ENCODE measurements around the gene DDAH1. TPM values are rescaled to one million over a fixed set of nuclear protein-coding genes. Genes with fewer than 3 reads are reported as not detected.

The DDAH1 gene
- total RNA-seq, 1 experiment from 2014 or later, result 0.15 TPM

GRCh38 chr1:85406081-85406480 is 58.9 kb downstream of the DDAH1 start:
- no peaks in the 10 kb centered on the region for H3K9me2 ChIP-seq (replicated peaks; ENCODE audit: insufficient read depth, low read length)
- H3K27ac ChIP-seq (ENCODE audit: low read length), result no peak overlapping the region
- DNase-seq, result peak; percentile 1
- no peaks in the 10 kb centered on the region for H3K4me1 ChIP-seq (ENCODE audit: low read length)
- H3K9ac ChIP-seq (ENCODE audit: low read length), result no peak overlapping the region
- H3K4me2 ChIP-seq (ENCODE audit: low read depth, low read length, poor library complexity, severe bottlenecking), result no peak overlapping the region
- H2AFZ ChIP-seq (ENCODE audit: low read length), result no peak overlapping the region
- H4K20me1 ChIP-seq (ENCODE audit: insufficient read depth, low read depth, low read length), result no peaks in the 10 kb centered on the region
- no peaks in the 10 kb centered on the region for H3K9me3 ChIP-seq (ENCODE audit: low read length)
- H3K36me3 ChIP-seq (ENCODE audit: insufficient read depth, low read length), result no peaks in the 10 kb centered on the region
- no peaks in the 10 kb centered on the region for H3K79me2 ChIP-seq (ENCODE audit: low read length)
- H3K27me3 ChIP-seq (ENCODE audit: low read length), result no peaks in the 10 kb centered on the region; the same call in 1 of the 2 replicates
- no peak overlapping the region for H3K4me3 ChIP-seq (ENCODE audit: low read length)

GRCh38 chr1:85404408-85404807 is 60.6 kb downstream of the DDAH1 start:
- Histone ChIP-seq H3K4me2 (ENCODE audit: low read depth, low read length, poor library complexity, severe bottlenecking) (no peak overlapping the region), H3K4me3 (ENCODE audit: low read length) (no peak overlapping the region), H3K4me1 (ENCODE audit: low read length) (no peaks in the 10 kb centered on the region), H3K36me3 (ENCODE audit: insufficient read depth, low read length) (no peaks in the 10 kb centered on the region), H3K9me2 (replicated peaks; ENCODE audit: insufficient read depth, low read length) (no peaks in the 10 kb centered on the region), H4K20me1 (ENCODE audit: insufficient read depth, low read depth, low read length) (no peaks in the 10 kb centered on the region), H3K79me2 (ENCODE audit: low read length) (no peaks in the 10 kb centered on the region), H3K9me3 (ENCODE audit: low read length) (no peaks in the 10 kb centered on the region), H3K27ac (ENCODE audit: low read length) (no peak overlapping the region), H3K9ac (ENCODE audit: low read length) (no peak overlapping the region), H3K27me3 (ENCODE audit: low read length) (no peaks in the 10 kb centered on the region; the same call in 1 of the 2 replicates), H2AFZ (ENCODE audit: low read length) (no peak overlapping the region)
- DNase-seq, result no peak

GRCh38 chr1:85398391-85399064 is 66.4 kb downstream of the DDAH1 start:
- no peak overlapping the region for H3K4me3 ChIP-seq (ENCODE audit: low read length)
- H3K4me1 ChIP-seq (ENCODE audit: low read length), result no peaks in the 10 kb centered on the region
- no peak overlapping the region for H3K9ac ChIP-seq (ENCODE audit: low read length)
- H3K27me3 ChIP-seq (ENCODE audit: low read length), result no peaks in the 10 kb centered on the region
- no peaks in the 10 kb centered on the region for H3K9me2 ChIP-seq (replicated peaks; ENCODE audit: insufficient read depth, low read length)
- no peaks in the 10 kb centered on the region for H3K36me3 ChIP-seq (ENCODE audit: insufficient read depth, low read length)
- no peaks in the 10 kb centered on the region for H3K79me2 ChIP-seq (ENCODE audit: low read length)
- no peaks in the 10 kb centered on the region for H4K20me1 ChIP-seq (ENCODE audit: insufficient read depth, low read depth, low read length)
- no peaks in the 10 kb centered on the region for H3K9me3 ChIP-seq (ENCODE audit: low read length)
- peak; percentile 40 for DNase-seq
- no peak overlapping the region for H3K4me2 ChIP-seq (ENCODE audit: low read depth, low read length, poor library complexity, severe bottlenecking)
- no peak overlapping the region for H3K27ac ChIP-seq (ENCODE audit: low read length)
- H2AFZ ChIP-seq (ENCODE audit: low read length), result no peak overlapping the region

- DNase-seq, result no peak
- Histone ChIP-seq H2AFZ (ENCODE audit: low read length) (no peak overlapping the region), H3K36me3 (ENCODE audit: insufficient read depth, low read length) (no peaks in the 10 kb centered on the region), H3K4me1 (ENCODE audit: low read length) (no peaks in the 10 kb centered on the region), H3K9me3 (ENCODE audit: low read length) (no peaks in the 10 kb centered on the region), H3K27me3 (ENCODE audit: low read length) (no peaks in the 10 kb centered on the region), H3K27ac (ENCODE audit: low read length) (no peak overlapping the region), H3K9ac (ENCODE audit: low read length) (no peak overlapping the region), H3K4me2 (ENCODE audit: low read depth, low read length, poor library complexity, severe bottlenecking) (no peak overlapping the region), H3K79me2 (ENCODE audit: low read length) (no peaks in the 10 kb centered on the region), H3K4me3 (ENCODE audit: low read length) (no peak overlapping the region), H4K20me1 (ENCODE audit: insufficient read depth, low read depth, low read length) (no peaks in the 10 kb centered on the region), H3K9me2 (replicated peaks; ENCODE audit: insufficient read depth, low read length) (no peaks in the 10 kb centered on the region)
Observed at GRCh38 chr1:85397490-85398032, 67.4 kb downstream of the DDAH1 start.

- Histone ChIP-seq H3K9me2 (replicated peaks; ENCODE audit: insufficient read depth, low read length) (no peaks in the 10 kb centered on the region), H3K9me3 (ENCODE audit: low read length) (no peaks in the 10 kb centered on the region), H3K4me3 (ENCODE audit: low read length) (no peak overlapping the region), H3K4me2 (ENCODE audit: low read depth, low read length, poor library complexity, severe bottlenecking) (no peak overlapping the region), H3K79me2 (ENCODE audit: low read length) (no peaks in the 10 kb centered on the region), H4K20me1 (ENCODE audit: insufficient read depth, low read depth, low read length) (no peaks in the 10 kb centered on the region), H3K9ac (ENCODE audit: low read length) (no peak overlapping the region), H3K27me3 (ENCODE audit: low read length) (no peaks in the 10 kb centered on the region), H3K27ac (ENCODE audit: low read length) (no peak overlapping the region), H3K36me3 (ENCODE audit: insufficient read depth, low read length) (no peaks in the 10 kb centered on the region), H2AFZ (ENCODE audit: low read length) (no peak overlapping the region), H3K4me1 (ENCODE audit: low read length) (no peaks in the 10 kb centered on the region)
- peak; percentile 11 for DNase-seq
Observed at GRCh38 chr1:85396194-85396593, 68.8 kb downstream of the DDAH1 start.

- Histone ChIP-seq H3K27ac (ENCODE audit: low read length) (no peak overlapping the region), H3K9ac (ENCODE audit: low read length) (no peak overlapping the region), H3K9me2 (replicated peaks; ENCODE audit: insufficient read depth, low read length) (no peaks in the 10 kb centered on the region), H3K27me3 (ENCODE audit: low read length) (no peaks in the 10 kb centered on the region), H4K20me1 (ENCODE audit: insufficient read depth, low read depth, low read length) (no peaks in the 10 kb centered on the region), H3K9me3 (ENCODE audit: low read length) (no peaks in the 10 kb centered on the region), H3K36me3 (ENCODE audit: insufficient read depth, low read length) (no peaks in the 10 kb centered on the region), H2AFZ (ENCODE audit: low read length) (no peak overlapping the region), H3K4me1 (ENCODE audit: low read length) (no peaks in the 10 kb centered on the region), H3K4me2 (ENCODE audit: low read depth, low read length, poor library complexity, severe bottlenecking) (no peak overlapping the region), H3K79me2 (ENCODE audit: low read length) (no peaks in the 10 kb centered on the region), H3K4me3 (ENCODE audit: low read length) (no peak overlapping the region)
- DNase-seq, result no peak
Observed at GRCh38 chr1:85394130-85394529, 70.8 kb downstream of the DDAH1 start.

GRCh38 chr1:85393490-85393889 is 71.5 kb downstream of the DDAH1 start:
- peak; percentile 12 for DNase-seq
- H3K36me3 ChIP-seq (ENCODE audit: insufficient read depth, low read length), result no peaks in the 10 kb centered on the region
- no peak overlapping the region for H2AFZ ChIP-seq (ENCODE audit: low read length)

GRCh38 chr1:85388416-85388815 is 76.5 kb downstream of the DDAH1 start:
- no peaks in the 10 kb centered on the region for H3K9me2 ChIP-seq (replicated peaks; ENCODE audit: insufficient read depth, low read length)
- no peak overlapping the region for H2AFZ ChIP-seq (ENCODE audit: low read length)
- no peaks in the 10 kb centered on the region for H3K27me3 ChIP-seq (ENCODE audit: low read length)
- no peaks in the 10 kb centered on the region for H3K4me1 ChIP-seq (ENCODE audit: low read length)
- H3K9me3 ChIP-seq (ENCODE audit: low read length), result no peaks in the 10 kb centered on the region
- DNase-seq, result no peak
- H3K4me2 ChIP-seq (ENCODE audit: low read depth, low read length, poor library complexity, severe bottlenecking), result no peak overlapping the region
- no peak overlapping the region for H3K27ac ChIP-seq (ENCODE audit: low read length)
- H4K20me1 ChIP-seq (ENCODE audit: insufficient read depth, low read depth, low read length), result no peaks in the 10 kb centered on the region
- H3K4me3 ChIP-seq (ENCODE audit: low read length), result no peak overlapping the region
- H3K9ac ChIP-seq (ENCODE audit: low read length), result no peak overlapping the region
- no peaks in the 10 kb centered on the region for H3K36me3 ChIP-seq (ENCODE audit: insufficient read depth, low read length)
- H3K79me2 ChIP-seq (ENCODE audit: low read length), result no peaks in the 10 kb centered on the region

More at GRCh38 chr1:85393490-85393889, 71.5 kb downstream of the DDAH1 start:
- Histone ChIP-seq H3K27me3 (ENCODE audit: low read length) (no peaks in the 10 kb centered on the region), H3K4me2 (ENCODE audit: low read depth, low read length, poor library complexity, severe bottlenecking) (no peak overlapping the region), H3K9me2 (replicated peaks; ENCODE audit: insufficient read depth, low read length) (no peaks in the 10 kb centered on the region), H3K79me2 (ENCODE audit: low read length) (no peaks in the 10 kb centered on the region), H3K27ac (ENCODE audit: low read length) (no peak overlapping the region), H4K20me1 (ENCODE audit: insufficient read depth, low read depth, low read length) (no peaks in the 10 kb centered on the region), H3K9me3 (ENCODE audit: low read length) (no peaks in the 10 kb centered on the region), H3K4me1 (ENCODE audit: low read length) (no peaks in the 10 kb centered on the region), H3K9ac (ENCODE audit: low read length) (no peak overlapping the region), H3K4me3 (ENCODE audit: low read length) (no peak overlapping the region)

Data from Karpas-422 (cell line).